Activated CD4-positive, alpha-beta memory T cell treated with anti-CD3 and anti-CD28 coated beads for 36 hours (primary cell): ENCODE measurements around the gene USP37. TPM values are rescaled to one million over a fixed set of nuclear protein-coding genes. Genes with fewer than 3 reads are reported as not detected.
"Not testable (repeated sequence)": the region's sequence is repeated elsewhere in the genome, so short reads cannot be mapped to it uniquely, and the experiment has no call there.

Source experiments
- CTCF ChIA-PET: fragments of 350-600 bp; sonication (Branson Sonifier 250); formaldehyde crosslinking; loops from one replicate; lab custom pipeline; 2021; ENCODE audit warnings: antibody characterized with exemption, inconsistent platforms; lab: Charles Lee
- POLR2A ChIA-PET: fragments of 350-600 bp; sonication (Branson Sonifier 250); formaldehyde crosslinking; loops from one replicate; lab custom pipeline; 2021; ENCODE audit warnings: antibody characterized with exemption; lab: Charles Lee
- DNase-seq: peaks from one replicate; pipeline ENCODE4 v3.0.0-alpha.2; 2020
- H3K27ac Mint-ChIP-seq: one replicate; pipeline ENCODE4 v1.8.0; 2021; ENCODE audit warnings: mixed read lengths
- H3K27me3 Mint-ChIP-seq: one replicate; pipeline ENCODE4 v1.8.0; 2021; ENCODE audit warnings: mixed read lengths
- H3K36me3 Mint-ChIP-seq: one replicate; pipeline ENCODE4 v1.8.0; 2021; ENCODE audit warnings: mixed read lengths
- H3K4me1 Mint-ChIP-seq: one replicate; pipeline ENCODE4 v1.8.0; 2021; ENCODE audit warnings: low read depth, mixed read lengths
- H3K4me3 Mint-ChIP-seq: one replicate; pipeline ENCODE4 v1.8.0; 2021; ENCODE audit warnings: mild to moderate bottlenecking, mixed read lengths
- H3K9me3 Mint-ChIP-seq: one replicate; pipeline ENCODE4 v1.8.0; 2021; ENCODE audit warnings: mixed read lengths
- intact Hi-C: fragments of 100-400 bp; cut with micrococcal nuclease; formaldehyde crosslinking; loops from one replicate; pipeline ENCODE4 v1.15.1; 2023
- total RNA-seq, 2 experiments: library from RNA; stranded (reverse); gene quantifications; one replicate each; pipeline ENCODE4 v1.2.3, GENCODE V29; 2021

Gene USP37
- total RNA-seq, 2 experiments from 2014 or later = 27.2 to 28.7 TPM

DNA sequence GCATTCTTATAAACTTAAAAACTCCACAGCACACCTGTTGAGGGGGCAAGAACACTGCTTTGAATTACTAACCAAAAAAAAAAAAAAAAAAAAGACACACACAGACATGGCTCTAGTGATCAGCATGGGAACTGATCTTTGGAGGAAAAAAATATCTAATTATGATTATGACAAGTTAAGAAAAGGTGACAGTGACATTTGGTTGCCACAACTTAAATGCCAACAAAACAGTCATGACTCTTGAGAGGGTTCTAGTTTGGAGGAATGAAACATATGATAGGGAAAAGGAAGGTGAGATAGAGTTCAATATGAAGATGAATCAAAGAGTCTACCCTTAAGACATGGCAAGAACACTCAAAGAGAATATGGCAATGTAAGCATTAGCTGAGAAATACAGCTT lies 20.6 kb downstream of the USP37 start:
- intact Hi-C loops = no loop called here
- POLR2A ChIA-PET = interaction anchor here (0.7 kb wide), 1 partner anchor 60 kb away, joined by 3 read pairs; the partner anchor contains the start of gene PLCD4
- CTCF ChIA-PET = interaction anchor here (1.0 kb wide), 1 partner anchor 101 kb away, joined by 3 read pairs; no protein-coding TSS in a partner anchor
- no peaks in the 10 kb centered on the region for H3K4me1 Mint-ChIP-seq
- no peak overlapping the region for H3K4me3 Mint-ChIP-seq
- no peaks in the 10 kb centered on the region for H3K9me3 Mint-ChIP-seq
- no peak overlapping the region for H3K27ac Mint-ChIP-seq
- no peaks in the 10 kb centered on the region for H3K27me3 Mint-ChIP-seq
- DNase-seq = no peak
- H3K36me3 Mint-ChIP-seq = peaks cover 61% of the 10 kb centered on the region

DNA sequence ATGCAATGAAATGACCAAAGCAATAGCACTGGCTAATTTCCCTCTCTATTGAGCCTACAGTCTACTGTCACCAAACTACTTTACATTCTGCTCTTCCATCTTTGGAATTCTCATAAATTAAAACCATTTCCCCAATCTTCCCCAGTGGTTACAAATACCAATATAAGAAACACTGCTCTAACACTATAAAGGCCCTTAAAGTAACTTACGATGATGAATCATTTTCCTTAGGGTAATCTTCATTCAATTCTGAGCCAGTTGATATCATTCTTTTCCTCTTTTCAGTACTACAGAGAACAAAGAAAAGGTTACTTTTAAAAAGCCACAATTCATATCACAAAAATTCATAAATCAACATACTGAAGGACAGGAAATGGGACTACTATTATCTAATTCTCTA lies 22.1 kb downstream of the USP37 start:
- Mint-ChIP-seq H3K36me3 (peaks cover 62% of the 10 kb centered on the region), H3K4me3 (no peak overlapping the region), H3K9me3 (no peaks in the 10 kb centered on the region), H3K27me3 (no peaks in the 10 kb centered on the region), H3K4me1 (no peaks in the 10 kb centered on the region), H3K27ac (no peak overlapping the region)
- intact Hi-C loops = no loop called here
- CTCF ChIA-PET = no interaction called here
- no peak for DNase-seq
- POLR2A ChIA-PET = no interaction called here

DNA sequence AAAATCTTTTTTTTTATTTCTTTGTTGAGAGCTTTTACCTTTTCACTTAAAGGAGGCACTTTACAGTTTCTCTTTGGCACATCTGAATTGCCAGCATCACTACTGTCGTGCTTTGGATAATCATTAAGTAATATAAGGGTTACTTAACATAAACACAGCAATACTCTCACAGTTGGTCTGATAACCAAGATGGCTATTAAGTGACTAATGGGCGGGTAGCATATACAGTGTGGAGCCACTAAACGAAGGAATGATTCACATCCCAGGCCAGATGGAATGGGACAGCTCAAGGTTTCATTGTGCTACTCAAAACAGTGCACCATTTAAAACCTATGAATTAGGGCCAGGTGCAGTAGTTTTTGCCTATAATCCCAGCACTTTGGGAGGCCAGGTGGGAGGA lies 28.1 kb downstream of the USP37 start:
- CTCF ChIA-PET = no interaction called here
- no peaks in the 10 kb centered on the region for H3K27me3 Mint-ChIP-seq
- H3K4me3 Mint-ChIP-seq = no peak overlapping the region
- peaks cover 43% of the 10 kb centered on the region for H3K36me3 Mint-ChIP-seq
- H3K9me3 Mint-ChIP-seq = no peaks in the 10 kb centered on the region
- no peak for DNase-seq
- H3K4me1 Mint-ChIP-seq = no peaks in the 10 kb centered on the region
- no peak overlapping the region for H3K27ac Mint-ChIP-seq
- intact Hi-C loops = no loop called here
- POLR2A ChIA-PET = no interaction called here

DNA sequence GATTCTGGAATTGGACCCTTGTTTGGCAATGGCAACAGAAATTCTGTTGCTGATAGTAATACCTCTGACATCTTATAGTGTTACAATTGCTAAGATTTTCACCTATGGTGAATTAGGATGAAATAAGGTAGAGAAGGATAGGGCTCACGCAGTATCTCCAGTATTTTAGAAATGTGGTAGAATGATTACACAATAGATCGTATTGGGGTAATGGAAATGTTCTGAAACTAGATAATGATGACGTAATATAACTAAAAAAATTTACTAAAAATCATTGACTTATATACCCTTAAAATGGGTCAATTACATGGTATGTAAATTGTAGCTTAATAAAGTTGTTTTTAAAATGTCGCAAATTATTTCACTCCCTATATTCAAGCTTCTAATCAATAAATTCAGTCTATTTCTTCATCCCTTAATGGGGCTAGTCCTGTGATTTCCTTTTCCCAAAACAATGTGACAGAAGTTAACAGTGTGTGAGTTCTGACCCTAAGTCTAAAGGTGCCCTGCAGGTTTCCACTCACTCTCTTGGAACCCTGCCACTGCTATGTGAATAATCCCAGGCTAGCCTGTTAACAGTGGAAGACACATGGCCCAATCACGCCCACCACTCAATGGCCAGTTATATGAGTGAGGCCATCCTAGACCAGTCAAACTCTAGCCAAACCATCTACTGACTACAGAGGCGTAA lies 31.2 kb downstream of the USP37 start:
- no peaks in the 10 kb centered on the region for H3K4me1 Mint-ChIP-seq
- DNase-seq = no peak
- CTCF ChIA-PET = interaction anchor here (1.6 kb wide), 1 partner anchor 20 kb away, joined by 5 read pairs; no protein-coding TSS in a partner anchor
- POLR2A ChIA-PET = no interaction called here
- H3K9me3 Mint-ChIP-seq = no peaks in the 10 kb centered on the region
- no peaks in the 10 kb centered on the region for H3K27me3 Mint-ChIP-seq
- intact Hi-C loops = no loop called here
- peaks cover 40% of the 10 kb centered on the region for H3K36me3 Mint-ChIP-seq
- no peak overlapping the region for H3K27ac Mint-ChIP-seq
- H3K4me3 Mint-ChIP-seq = no peak overlapping the region

DNA sequence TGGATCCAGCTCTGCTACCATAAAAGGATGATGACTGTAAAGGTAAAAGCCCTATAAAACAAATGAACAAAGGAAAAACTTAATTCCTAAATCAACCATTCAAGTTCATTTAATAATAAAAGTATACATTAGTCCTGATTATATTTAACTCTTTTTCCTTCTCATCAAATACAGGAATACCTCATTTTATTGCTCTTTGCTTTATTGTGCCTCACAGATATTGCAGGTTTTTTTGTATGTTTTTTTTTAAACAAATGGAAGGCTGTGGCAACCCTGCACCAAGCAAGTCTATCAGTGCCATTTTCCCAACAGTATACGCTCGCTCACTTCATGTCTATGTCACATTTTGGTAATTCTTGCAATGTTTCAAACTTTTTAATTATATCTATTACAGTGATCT lies 38.2 kb downstream of the USP37 start:
- ChIA-PET CTCF (interaction anchor here (0.7 kb wide), 1 partner anchor 118 kb away, joined by 5 read pairs; no protein-coding TSS in a partner anchor), POLR2A (no interaction called here)
- H3K27ac Mint-ChIP-seq = no peak overlapping the region
- no peaks in the 10 kb centered on the region for H3K27me3 Mint-ChIP-seq
- H3K9me3 Mint-ChIP-seq = no peaks in the 10 kb centered on the region
- peaks cover 63% of the 10 kb centered on the region for H3K36me3 Mint-ChIP-seq
- intact Hi-C loops = no loop called here
- no peak overlapping the region for H3K4me3 Mint-ChIP-seq
- DNase-seq = no peak
- H3K4me1 Mint-ChIP-seq = no peaks in the 10 kb centered on the region

DNA sequence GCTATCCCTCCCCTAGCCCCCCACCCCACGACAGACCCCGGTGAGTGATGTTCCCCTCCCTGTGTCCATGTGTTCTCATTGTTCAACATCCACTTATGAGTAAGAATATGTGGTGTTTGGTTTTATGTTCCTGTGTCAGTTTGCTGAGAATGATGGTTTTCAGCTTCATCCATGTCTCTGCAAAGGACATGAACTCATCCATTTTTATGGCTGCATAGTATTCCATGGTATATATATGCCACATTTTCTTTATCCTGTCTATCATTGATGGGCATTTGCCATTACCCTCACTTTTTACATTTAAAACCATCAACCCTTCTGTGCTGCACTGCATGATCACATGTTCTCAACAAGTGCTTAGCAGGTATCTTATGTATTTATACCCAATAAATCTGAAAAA lies 39.7 kb downstream of the USP37 start:
- POLR2A ChIA-PET = interaction anchor here (0.6 kb wide), 1 partner anchor 8 kb away, joined by 3 read pairs; no protein-coding TSS in a partner anchor
- intact Hi-C loops = not testable (repeated sequence)

DNA sequence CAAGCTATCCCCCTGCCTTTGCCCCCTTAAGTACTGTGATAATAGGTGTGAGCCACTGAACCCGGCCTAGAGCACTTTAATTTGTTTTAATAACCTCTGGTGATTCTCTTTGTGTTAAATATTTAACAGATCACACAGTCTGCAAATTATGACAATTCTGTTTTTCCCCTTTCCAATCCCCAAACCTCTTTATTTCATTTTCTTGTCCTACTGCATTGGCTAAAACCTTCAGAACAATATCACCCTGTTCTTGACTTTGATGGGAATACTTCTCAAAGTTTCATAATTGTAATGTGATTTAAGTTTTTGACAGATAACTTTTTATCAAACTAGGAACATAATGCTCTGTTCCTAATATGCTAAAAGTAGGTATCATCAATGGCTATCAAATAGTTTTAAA lies 44.5 kb downstream of the USP37 start:
- Mint-ChIP-seq H3K4me3 (no peak overlapping the region), H3K36me3 (peaks cover 52% of the 10 kb centered on the region), H3K27ac (no peak overlapping the region), H3K9me3 (no peaks in the 10 kb centered on the region), H3K27me3 (no peaks in the 10 kb centered on the region), H3K4me1 (peaks cover 9% of the 10 kb centered on the region)
- intact Hi-C loops = no loop called here
- no peak for DNase-seq
- POLR2A ChIA-PET = no interaction called here
- CTCF ChIA-PET = no interaction called here

More for the DNA sequence above, 39.7 kb downstream of the USP37 start:
- DNase-seq, H3K27ac Mint-ChIP-seq, H3K4me3 Mint-ChIP-seq, H3K27me3 Mint-ChIP-seq, H3K9me3 Mint-ChIP-seq, H3K4me1 Mint-ChIP-seq, CTCF ChIA-PET: not testable (repeated sequence)
- H3K36me3 Mint-ChIP-seq = peaks cover 70% of the 10 kb centered on the region

DNA sequence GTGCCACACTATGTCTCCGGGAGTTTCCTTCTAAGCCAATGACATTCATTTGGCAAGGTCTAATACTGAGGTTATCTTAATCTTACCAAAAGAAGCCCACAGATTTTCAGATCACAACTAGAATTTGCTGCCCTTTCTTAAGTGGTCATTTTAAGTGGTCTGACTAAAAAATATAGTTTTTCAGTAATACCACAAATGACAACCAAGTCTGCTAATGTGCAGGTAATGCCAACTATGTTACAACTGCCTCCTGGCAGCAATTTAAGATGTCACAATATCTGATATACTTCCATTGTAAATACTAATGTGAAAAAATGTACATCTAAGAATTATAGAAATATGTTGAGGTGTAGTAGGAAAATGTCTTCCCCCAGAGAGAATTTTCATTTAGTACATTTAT lies 49.3 kb downstream of the USP37 start:
- POLR2A ChIA-PET = no interaction called here
- CTCF ChIA-PET = no interaction called here
- intact Hi-C loops = loop anchor here (5.0 kb wide), 1 partner anchor 112 kb away; no protein-coding TSS in a partner anchor
- no peaks in the 10 kb centered on the region for H3K27me3 Mint-ChIP-seq
- peaks cover 34% of the 10 kb centered on the region for H3K36me3 Mint-ChIP-seq
- no peaks in the 10 kb centered on the region for H3K9me3 Mint-ChIP-seq
- H3K4me1 Mint-ChIP-seq = peaks cover 31% of the 10 kb centered on the region
- no peak overlapping the region for H3K27ac Mint-ChIP-seq
- no peak overlapping the region for H3K4me3 Mint-ChIP-seq
- no peak for DNase-seq

DNA sequence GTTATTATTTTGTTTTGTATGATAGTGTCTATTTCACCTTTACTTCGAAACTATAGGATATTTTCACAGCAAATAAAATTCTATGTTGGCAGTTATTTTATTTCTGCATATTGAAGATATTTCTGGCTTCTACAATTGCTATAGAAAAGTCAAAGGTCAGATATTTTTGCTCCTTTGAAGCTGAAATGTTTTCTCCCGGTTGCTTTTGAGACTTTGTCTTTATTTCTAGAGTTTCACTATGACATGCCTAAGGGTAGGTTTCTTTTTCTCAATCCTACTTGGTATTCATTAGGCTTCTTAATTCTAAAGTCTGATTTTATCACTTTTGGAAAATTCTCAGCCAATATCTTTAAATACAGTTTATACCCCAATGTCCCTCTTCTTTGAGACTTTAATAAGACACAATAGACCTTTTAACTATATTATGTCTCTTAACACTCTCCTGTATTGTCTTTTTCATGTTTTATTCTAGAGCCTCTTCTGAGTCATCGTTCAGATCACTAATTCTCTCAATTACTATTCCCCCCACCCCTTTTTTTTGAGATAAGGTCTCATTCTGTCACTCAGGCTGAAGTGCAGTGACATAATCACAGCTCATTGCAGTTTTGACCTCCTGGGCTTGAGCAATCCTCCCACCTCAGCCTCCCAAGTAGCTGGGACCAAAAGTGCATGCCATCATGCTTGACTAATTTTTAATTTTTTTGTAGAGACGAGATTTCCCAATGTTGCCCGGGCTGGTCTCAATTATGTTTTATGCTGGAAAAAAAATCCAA lies 50.5 kb downstream of the USP37 start:
- CTCF ChIA-PET = interaction anchor here (0.7 to 1.6 kb wide), 12 partner anchors 7 to 224 kb away, joined by 3 to 6 read pairs (median 3); partner anchors contain the start of gene CTDSP1
- no peaks in the 10 kb centered on the region for H3K9me3 Mint-ChIP-seq
- peaks cover 31% of the 10 kb centered on the region for H3K4me1 Mint-ChIP-seq
- H3K36me3 Mint-ChIP-seq = peaks cover 27% of the 10 kb centered on the region
- no peaks in the 10 kb centered on the region for H3K27me3 Mint-ChIP-seq
- POLR2A ChIA-PET = no interaction called here
- H3K27ac Mint-ChIP-seq = peak overlapping the region; percentile 68
- intact Hi-C loops = loop anchor here (1.0 to 5.0 kb wide), 2 partner anchors 51 to 110 kb away; partner anchors contain the start of genes CNOT9 and USP37
- DNase-seq = peak; percentile 21
- H3K4me3 Mint-ChIP-seq = no peak overlapping the region

DNA sequence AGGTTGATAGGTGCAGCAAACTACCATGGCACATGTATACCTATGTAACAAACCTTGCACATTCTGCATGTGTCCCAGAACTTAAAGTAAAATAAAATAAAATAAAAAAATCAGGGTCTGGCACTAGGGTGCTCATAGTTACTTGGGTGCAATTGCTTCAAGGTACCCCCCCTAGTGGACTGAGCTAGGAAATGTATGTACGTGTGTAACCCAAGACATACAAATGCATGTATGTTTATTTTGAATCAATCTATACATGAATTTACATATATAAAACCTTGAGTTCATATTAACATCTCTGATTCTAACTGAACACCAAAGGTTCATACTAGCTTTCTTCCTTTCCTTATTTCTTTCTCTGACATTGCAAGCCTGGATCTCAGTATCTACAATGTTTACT lies 51.5 kb downstream of the USP37 start:
- POLR2A ChIA-PET = no interaction called here

DNA sequence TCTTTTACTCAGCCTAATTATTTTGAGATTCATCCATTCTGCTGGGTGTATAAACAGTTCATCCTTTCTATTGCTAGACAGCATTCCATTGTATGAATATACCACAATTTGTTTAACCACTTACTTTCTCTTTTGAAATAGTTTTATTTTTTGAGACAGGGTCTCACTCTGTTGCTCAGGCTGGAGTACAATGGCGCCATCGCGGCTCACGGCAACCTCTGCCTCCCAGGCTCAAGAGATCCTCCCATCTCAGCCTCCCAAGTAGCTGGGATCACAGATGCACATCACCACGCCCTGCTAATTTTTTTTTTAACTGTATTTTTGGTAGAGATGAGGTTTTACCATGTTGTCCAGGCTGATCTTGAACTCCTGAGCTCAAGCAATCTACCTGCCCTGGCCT lies 54.5 kb downstream of the USP37 start:
- Mint-ChIP-seq H3K27ac (no peak overlapping the region), H3K36me3 (peaks cover 16% of the 10 kb centered on the region), H3K27me3 (no peaks in the 10 kb centered on the region), H3K4me3 (no peak overlapping the region), H3K9me3 (no peaks in the 10 kb centered on the region), H3K4me1 (peaks cover 25% of the 10 kb centered on the region)
- intact Hi-C loops = no loop called here
- ChIA-PET CTCF (no interaction called here), POLR2A (no interaction called here)
- no peak for DNase-seq

More for the DNA sequence above, 51.5 kb downstream of the USP37 start:
- Mint-ChIP-seq H3K36me3 (peaks cover 27% of the 10 kb centered on the region), H3K4me3 (no peak overlapping the region), H3K4me1 (peaks cover 31% of the 10 kb centered on the region), H3K9me3 (no peaks in the 10 kb centered on the region), H3K27ac (no peak overlapping the region), H3K27me3 (no peaks in the 10 kb centered on the region)
- CTCF ChIA-PET = interaction anchor here (0.7 to 1.6 kb wide), 15 partner anchors 8 to 223 kb away, joined by 3 to 7 read pairs (median 3); partner anchors contain the start of gene CTDSP1
- intact Hi-C loops = loop anchor here (1.0 to 5.0 kb wide), 2 partner anchors 52 to 109 kb away; partner anchors contain the start of genes CNOT9 and USP37
- DNase-seq = no peak

DNA sequence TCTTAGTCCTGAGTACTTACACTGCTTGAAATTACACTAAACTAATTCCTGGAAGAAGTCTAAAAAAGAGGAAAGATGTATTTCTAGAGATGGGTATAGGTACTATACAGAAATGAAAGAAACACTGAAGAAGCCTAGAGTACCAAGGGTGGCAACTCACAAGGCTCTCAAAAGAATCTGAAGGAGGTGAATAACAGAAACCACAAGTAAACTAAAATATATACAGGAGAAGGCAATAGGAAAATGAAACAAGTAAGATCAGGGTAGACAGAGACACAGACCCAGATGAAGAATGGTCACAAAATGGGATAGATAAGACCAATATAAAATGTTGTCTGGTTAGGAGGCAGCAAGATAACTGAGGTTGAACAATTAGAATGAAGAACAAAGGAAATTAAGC lies 59.9 kb downstream of the USP37 start:
- no peak overlapping the region for H3K27ac Mint-ChIP-seq
- H3K4me3 Mint-ChIP-seq = no peak overlapping the region
- H3K27me3 Mint-ChIP-seq = no peaks in the 10 kb centered on the region
- H3K9me3 Mint-ChIP-seq = no peaks in the 10 kb centered on the region
- POLR2A ChIA-PET = no interaction called here
- intact Hi-C loops = no loop called here
- CTCF ChIA-PET = no interaction called here
- no peak for DNase-seq
- peaks cover 6% of the 10 kb centered on the region for H3K4me1 Mint-ChIP-seq
- peaks cover 26% of the 10 kb centered on the region for H3K36me3 Mint-ChIP-seq
